GM10847 (cell line): ENCODE results near the gene LAMB3.

Source experiments
- POLR2A ChIP-seq: IDR thresholded peaks from 2 replicates; pipeline ENCODE4 v1.6.1; 2011; ENCODE audit not compliant: insufficient read length; ENCODE audit errors: extremely low read depth

The LAMB3 gene

GRCh38 chr1:209652121-209652735 lies at the start of gene LAMB3:
LAMB3 (minus strand) TSS chr1:209652425; CDS start chr1:209650944, 1,481 bp downstream.
- no peak for TF ChIP-seq POLR2A

- no peak for TF ChIP-seq POLR2A
Observed at GRCh38 chr1:209697126-209697525, 44.9 kb upstream of the LAMB3 start.

GRCh38 chr1:209696673-209697072 lies 44.4 kb upstream of the LAMB3 start:
- no peak for TF ChIP-seq POLR2A

- TF ChIP-seq POLR2A = no peak
Observed at GRCh38 chr1:209692745-209693504, 40.7 kb upstream of the LAMB3 start.

GRCh38 chr1:209692296-209692695 lies 40.1 kb upstream of the LAMB3 start:
- TF ChIP-seq POLR2A = no peak

GRCh38 chr1:209691237-209691636 lies 39.0 kb upstream of the LAMB3 start:
- TF ChIP-seq POLR2A = no peak

GRCh38 chr1:209689477-209689876 lies 37.3 kb upstream of the LAMB3 start:
- no peak for TF ChIP-seq POLR2A

- TF ChIP-seq POLR2A = no peak
Observed at GRCh38 chr1:209688746-209689234, 36.6 kb upstream of the LAMB3 start.

GRCh38 chr1:209686322-209686721 lies 34.1 kb upstream of the LAMB3 start:
- no peak for TF ChIP-seq POLR2A

GRCh38 chr1:209685821-209686220 lies 33.6 kb upstream of the LAMB3 start:
- TF ChIP-seq POLR2A = no peak

- no peak for TF ChIP-seq POLR2A
Observed at GRCh38 chr1:209678981-209679539, 26.8 kb upstream of the LAMB3 start.

GRCh38 chr1:209675565-209676154 lies 23.4 kb upstream of the LAMB3 start:
- TF ChIP-seq POLR2A = no peak

GRCh38 chr1:209674957-209675564 lies 22.8 kb upstream of the LAMB3 start, which contains the start of gene G0S2:
G0S2 (plus strand) TSS chr1:209675412; CDS start chr1:209675685, 273 bp downstream.
- TF ChIP-seq POLR2A = no peak

GRCh38 chr1:209673631-209674417 lies 21.6 kb upstream of the LAMB3 start:
- no peak for TF ChIP-seq POLR2A
